Kasumi-1 (cell line): ENCODE results near the gene TMOD1.
"Not testable (repeated sequence)": the region's sequence is repeated elsewhere in the genome, so short reads cannot be mapped to it uniquely, and the experiment has no call there.

Experiments
- DNase-seq, 2 experiments: peaks; one replicate each; lab custom pipeline; 2025; lab: John Stamatoyannopoulos, UW

Gene TMOD1

DNA sequence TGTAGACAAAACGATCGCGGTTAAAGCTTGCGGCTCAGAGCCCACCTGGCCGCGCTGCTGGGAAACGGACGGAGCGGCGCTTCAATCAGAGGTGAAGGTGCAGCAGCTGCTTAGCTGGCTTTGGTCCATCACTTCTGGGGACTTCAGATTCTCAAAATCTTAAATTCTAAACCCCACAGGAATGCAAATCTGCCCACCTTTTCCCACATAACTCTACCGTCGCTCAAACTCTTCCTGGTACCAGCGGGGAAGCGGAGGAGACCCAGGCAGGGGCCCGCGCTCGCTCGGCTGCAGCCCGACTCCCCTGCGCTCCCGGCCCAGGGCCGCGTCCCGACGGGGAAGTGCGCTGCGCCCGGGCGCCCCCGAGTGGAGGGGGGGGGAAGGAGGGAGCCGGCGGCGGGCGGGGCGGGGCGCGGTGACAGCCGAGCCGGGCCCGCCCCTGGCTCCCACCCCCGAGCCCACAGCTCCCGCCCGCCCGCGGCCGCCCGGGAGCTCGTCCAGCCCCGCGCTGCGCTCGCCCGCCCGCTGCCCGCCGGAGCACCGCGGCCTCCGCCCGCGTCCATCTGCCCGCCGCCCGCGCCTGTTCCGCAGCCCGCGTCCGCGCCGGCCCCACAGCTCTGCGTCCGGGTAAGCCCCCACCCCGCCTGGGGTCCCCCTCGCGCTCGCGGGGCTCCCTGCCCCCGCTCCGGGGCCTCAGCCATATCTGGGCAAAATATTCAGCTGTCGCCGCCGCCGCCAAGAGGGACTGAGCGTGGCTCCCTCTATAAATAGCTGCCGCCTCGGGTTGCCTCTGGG, at the start of gene TMOD1:
TSS of gene TMOD1 (plus strand) at position 490 of the 795 bp plus-strand sequence. CDS start 22,523 bp downstream, outside the sequence.
- DNase-seq = peak; percentile 28 to 35

DNA sequence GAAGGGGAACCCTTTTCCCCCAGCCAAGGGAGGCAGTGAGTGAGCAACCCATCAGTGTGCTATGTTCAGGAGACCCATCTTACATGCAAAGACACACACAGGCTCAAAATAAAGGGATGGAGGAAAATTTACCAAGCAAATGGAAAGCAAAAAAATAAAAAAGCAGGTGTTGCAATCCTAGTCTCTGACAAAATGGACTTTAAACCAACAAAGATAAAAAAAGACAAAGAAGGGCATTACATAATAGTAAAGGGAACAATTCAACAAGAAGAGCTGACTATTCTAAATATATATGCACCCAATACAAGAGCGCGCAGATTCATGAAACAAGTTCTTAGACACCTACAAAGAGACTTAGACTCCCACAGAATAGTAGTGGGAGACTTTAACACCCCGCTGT, 47.9 kb upstream of the TMOD1 start:
- DNase-seq = not testable (repeated sequence)

DNA sequence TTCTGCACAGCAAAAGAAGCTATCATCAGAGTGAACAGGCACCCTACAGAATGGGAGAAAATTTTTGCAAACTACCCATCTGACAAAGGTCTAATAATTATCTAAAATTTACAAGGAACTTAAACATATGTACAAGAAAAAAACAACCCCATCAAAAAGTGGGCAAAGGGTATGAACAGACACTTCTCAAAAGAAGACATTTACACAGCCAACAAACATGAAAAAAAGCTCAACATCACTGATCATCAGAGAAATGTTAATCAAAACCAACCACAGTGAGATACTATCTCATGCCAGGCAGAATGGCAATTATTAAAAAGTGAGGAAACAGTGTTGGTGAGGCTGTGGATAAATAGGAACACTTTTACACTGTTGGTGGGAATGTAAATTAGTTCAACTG, 44.6 kb upstream of the TMOD1 start:
- DNase-seq = not testable (repeated sequence)

DNA sequence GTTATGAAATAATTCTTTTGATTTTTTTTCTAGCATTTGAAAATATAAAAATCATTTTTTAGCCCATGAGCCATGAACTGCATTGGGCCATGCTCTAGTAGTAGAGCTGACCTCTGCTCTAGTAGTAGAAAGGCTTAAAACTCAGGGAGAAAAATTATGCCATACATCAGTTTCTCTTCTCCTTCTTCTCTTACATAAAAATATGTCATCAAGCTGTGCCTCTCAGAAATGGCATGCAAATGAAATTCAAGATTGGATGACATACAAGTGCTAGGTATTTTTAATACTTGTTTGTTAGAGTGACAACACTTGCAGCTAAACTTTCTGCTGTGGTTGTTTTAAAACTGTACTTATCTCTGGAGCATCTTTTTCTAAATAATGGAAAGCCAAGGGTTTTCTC, 42.1 kb upstream of the TMOD1 start:
- no peak for DNase-seq

DNA sequence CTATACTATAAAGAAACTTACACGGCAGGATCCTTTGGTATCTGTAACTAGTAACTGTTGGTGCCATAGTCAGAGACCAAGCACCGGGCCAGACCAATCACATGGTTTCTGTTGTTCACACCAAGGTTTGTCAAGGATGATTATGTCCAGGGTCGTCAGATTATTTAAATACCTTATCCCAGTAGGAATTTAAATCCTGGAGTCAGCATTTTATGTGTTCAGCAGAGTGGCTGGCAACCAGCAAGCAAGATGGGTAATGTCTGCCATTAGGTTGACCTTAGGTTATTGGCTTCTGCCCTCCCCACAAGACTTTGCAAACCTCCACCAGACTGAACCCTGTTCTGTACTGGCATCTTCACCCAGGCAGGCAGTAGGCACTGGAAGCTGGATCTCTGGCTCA, 39.3 kb upstream of the TMOD1 start:
- no peak for DNase-seq

DNA sequence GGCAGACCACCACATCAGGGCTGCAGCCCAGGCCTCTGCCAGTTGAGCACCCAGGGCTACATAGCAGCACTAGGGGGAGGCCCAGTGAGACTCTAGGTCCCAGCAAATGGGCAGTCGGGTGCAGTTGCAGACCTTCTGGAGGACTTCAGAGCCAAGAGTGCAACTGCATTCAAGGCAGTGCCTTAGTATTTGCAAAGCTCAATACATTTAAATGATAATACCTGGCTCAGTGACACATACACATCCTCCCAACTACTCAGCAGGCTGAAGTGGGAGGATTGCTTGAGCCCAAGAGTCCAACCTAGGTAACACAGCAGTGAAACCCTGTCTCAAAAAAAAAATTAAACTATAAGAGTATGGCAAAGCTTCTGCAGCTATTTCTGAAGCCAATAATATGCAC, 38.6 kb upstream of the TMOD1 start:
- no peak for DNase-seq

DNA sequence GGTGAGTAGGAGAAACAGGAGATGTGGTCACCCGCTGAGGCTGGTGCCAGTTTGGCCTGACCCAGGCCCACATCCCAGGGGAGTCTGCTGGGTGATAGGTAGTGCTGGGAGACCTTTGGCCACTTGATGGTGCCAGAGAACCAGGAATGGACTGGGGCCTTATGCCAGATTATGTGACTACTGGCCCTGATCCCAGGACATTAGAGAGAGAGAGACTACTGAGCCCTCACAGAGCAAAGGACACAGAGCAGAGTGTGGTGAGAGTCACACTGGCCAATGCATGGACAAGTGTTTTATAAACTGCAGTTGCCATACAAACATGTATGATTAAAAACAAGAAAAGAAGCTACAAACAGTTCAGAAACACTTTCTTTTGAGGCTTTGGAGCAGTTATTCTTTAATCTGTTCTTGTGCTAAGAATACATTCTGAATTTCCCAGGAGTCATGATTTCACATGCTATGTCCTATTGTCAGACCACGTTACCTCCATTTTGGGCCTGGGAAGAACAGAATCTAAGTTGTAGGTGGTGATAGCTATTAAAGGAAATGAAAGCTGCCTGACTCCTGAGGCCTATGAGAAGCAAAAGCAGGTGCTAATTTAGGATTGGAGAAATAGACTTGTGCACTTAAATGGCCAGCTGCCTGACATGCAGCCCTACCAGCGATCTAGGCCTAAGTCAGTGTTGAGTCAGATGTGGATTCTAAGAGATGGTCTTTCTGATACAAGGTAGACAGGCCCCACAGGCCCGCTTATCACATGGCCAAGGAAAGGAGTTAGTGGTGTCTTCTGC, 32.6 kb upstream of the TMOD1 start:
- peak; percentile 43 to 53 for DNase-seq

DNA sequence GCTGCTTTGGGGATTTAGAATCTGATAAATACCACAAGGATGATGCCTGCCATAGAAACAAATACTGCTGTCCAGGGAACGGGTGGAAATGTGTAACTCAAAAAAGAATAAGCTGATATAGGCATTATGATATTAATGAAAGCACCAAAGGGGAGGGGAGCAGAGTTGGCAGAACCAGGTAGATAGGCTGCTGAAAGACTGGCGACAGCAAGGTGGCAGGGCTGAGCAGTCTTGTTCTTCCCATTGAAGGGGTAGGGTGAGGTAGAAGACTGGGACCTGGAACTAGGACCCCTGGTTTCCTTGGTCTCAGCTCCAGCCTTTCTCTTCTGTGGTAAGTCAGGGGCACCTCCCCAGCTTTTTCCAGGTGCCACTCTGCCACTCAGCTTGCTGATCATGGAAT, 31.4 kb upstream of the TMOD1 start:
- no peak for DNase-seq

DNA sequence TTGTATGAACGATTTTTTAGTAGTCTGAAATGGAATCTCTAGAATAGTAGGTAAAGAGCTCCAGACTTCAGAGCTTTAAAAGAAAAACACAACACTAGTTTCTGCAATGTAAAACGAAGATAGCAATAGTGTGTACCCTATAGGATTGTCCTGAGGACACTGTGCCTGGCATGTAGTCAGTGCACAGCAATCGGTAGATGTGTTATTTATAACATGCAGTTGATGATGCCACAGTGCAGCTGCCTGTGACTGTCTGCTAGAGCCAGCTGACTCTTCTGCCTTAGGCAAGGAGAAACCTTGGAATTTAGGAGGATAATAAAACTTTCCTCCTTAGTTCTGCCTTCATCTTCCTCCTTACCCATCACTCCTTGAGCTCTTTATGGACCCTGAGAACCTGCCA, 27.7 kb upstream of the TMOD1 start:
- DNase-seq = no peak

DNA sequence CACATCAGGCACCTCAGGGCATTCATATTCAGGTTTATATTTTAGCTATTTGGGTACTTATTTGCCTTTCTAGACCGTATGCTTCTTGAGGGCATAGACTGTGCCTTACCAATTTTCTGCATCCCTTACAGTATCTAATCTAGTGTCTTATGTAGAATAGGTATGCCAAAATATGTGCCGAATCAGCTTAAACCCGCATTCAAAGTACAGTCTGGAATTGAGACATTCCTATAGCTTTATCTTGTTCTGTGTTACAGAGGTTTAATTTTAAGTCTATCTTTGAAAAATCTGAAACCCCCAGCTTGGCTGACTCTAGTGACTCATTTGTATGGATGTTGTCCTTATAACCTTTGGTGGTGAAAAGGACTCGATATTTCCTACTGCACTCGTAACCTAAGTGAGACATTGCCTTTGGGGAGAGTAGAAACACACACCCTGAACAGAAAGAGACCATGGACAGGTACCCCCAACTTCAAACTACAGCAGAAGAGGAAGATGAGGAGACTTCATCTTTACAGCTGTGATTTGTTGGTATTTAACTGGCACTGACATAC, 27.0 kb upstream of the TMOD1 start:
- DNase-seq = no peak

DNA sequence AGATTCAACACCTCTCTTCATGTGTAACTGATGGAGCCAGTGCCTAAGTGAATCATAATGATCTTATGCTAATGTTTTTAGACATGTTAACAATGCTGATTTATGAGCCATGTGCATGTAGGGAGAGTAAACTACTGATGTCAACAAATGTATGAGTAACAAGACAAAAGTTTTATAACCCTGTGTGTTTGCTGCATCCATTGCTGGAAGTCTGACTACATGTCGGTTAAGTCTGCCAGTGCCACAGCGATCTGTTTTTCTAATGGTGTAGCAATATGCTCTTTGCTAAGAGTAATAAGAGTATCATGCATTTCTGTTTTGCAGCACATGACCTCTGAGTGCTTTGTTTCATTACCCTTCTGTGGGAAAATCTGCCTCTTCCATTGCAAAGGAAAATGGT, 26.4 kb upstream of the TMOD1 start:
- no peak for DNase-seq

DNA sequence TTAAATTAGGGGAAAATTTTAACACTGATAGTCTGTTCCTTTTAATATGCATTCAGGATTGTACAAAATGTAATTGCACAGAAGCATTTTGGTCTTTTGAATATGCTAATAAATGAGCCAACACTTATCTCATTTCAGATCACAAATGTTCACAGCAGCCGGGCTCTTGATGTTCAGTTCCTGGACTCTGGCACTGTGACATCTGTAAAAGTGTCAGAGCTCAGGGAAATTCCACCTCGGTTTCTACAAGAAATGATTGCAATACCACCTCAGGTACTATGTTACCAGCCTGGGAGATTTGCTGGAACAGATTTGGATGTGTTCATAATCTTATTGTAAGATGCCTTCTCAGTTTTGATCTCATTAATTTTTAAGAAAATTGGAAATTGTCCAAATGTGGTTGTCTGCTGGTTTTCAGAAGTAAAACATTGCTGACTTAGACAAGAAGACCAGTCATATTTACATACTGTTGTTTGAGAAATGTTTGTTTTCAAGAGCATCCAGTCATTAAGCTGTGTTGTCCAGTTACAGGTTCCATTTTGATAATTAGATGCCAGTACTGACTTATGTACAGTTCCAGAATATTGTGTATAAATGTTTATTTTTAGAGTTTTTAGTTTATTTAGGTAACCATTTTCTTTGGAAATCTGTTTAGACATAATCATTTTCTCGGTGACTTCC, 23.0 kb upstream of the TMOD1 start:
- DNase-seq = no peak

DNA sequence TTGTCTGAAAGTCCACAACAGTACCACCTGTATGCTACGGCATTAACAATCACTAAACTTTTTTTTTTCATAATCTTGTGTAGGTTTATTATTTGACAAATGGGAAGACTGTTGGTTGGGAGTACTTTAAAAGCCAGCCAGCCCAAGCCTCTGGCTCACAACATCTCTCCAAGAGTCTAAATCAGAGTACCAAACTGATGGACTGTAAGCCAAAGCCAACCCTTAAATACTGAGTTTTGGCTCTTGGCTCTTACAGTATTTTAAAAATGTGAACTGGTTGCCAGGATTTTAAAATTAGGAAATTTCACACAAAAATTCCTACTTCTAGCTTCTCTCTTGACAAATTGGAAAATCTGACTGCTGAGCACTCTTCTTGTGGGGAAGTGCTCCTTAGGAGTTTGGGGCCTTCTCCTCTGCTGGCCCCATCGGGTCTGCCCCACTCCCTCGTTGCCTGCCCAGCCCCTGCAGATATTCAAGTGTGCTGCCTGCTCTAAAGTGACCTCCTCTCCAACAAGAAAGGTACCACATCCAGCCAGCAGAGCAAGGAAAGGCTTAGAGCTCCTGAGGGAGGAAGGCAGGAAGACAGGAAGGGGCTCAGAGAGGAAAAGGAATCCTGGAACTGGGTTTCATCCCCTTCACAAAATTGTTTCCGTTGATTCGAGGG, 21.8 kb upstream of the TMOD1 start:
- DNase-seq = no peak

DNA sequence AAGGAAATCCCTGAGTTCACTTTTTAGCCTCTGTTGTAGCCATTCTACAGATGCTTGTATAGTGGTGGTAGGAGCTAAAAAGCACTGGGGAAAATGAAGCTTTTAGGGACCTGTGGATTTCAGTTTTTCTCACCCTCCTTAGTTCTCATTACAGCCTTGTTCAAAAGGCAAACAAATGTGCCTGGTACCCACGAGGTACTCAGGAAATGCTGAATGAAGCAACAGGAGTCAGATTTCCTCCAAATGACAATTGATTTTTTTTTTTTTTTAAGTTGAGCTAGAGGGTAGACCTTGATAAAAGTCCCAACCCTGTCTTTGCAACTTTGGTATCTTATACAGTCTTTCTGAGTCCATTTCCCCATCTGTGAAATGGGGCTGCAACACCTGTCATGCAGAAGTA, 21.3 kb upstream of the TMOD1 start:
- DNase-seq = no peak

DNA sequence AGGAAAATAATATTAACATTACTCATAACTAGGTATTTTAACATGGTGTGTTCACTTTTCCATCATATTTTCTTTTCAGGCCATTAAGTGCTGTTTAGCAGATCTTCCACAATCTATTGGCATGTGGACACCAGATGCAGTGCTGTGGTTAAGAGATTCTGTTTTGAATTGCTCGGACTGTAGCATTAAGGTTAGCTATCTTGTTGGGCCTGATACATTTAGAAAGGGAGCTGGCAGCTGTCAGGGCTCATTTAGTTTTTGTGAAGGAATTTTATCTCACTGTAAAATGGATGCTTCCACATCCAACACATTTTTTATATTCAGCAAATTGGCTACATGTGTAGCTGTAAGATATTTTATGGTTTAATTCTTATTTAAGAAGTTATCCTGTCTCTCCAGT, 20.7 kb upstream of the TMOD1 start:
- DNase-seq = no peak

DNA sequence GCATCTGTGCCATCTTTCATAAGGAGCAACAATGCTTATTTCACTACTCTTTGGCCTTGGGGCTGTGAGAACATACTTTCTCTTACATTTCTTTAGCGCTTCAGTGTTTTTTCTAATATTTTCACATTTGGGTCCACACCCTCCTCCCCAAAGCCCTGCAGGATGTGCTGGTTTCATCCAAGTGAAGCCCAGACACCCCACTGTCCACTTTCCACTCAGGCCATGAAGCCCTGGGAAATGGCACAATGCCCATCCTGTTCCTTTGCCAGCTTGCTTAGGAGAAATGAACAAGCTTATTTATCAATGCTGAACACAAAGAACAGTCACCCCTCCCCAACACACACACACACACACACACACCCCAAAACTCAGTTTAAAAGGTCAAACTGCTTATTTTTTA, 17.3 kb upstream of the TMOD1 start:
- no peak for DNase-seq

DNA sequence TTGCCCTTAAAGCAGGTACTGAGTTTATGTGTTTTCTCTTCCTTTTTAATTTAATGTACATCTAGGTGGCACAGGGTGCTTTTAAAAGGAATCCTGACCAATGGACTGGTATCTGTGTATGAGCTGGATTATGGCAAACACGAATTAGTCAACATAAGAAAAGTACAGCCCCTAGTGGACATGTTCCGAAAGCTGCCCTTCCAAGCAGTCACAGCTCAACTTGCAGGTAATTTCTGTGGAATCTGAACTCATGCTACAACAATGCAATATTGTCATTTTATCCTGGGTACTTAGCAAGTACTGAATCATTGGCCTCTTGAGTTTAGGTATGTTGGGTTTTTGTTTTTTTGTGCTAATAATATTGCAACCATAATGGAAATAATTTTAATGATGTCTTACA, 14.4 kb upstream of the TMOD1 start:
- DNase-seq = peak in 1 of 2 experiments; percentile 14

DNA sequence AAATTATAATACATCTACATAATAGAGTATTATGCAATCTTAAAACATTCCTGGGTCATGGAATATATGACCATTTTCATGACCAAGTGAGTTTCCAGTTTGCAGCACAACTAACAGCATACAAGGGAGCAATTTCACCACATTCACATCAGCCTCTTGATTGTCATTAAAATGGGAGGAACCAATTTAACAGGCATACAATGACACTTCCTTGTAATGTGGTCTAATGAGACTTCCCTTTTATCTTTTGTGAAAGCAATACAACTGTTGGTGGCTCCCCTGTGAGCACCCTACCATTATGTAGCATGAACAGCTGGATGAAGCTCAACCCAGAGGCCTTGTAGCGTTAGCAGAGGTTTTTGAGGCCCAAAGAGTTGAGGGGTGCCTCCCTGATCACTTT, 13.6 kb upstream of the TMOD1 start:
- DNase-seq = peak; percentile 28 to 42

DNA sequence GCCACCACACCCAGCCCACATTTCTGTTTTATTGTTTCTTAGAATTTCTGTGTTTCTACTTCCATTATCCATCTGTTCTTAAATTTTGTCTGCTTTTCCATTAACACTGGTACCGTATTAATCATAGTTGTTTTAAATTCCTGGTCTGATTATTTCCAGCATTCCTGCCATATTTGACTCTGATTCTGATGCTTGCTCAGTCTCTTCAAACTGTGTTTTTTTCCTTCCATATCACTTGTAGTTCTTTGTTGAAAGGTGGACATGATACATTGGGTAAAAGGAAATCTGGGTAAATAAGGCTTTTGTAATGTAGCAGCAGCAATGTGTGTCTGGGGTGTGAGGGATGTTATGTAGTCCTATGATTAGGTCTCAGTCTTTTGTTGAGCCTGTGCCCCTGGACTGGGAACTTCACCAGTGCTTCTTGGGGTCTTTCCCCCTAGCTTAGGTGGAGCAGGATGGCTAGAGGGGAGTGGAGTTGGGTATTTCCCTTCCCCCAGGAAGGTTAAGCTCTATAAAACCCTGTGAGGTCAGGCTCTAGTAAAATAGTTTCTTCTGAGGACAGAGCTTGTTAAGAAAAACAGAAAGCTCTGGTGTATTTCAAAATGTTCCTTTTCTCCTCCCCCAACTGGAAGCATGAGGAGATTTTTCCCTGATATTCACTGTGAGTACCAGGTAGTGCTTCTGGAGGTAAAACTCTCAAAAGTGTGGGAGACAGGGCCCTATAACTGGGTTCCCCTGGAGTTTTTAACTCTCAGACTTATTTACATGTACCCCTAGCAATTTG, 10.1 kb upstream of the TMOD1 start:
- DNase-seq = no peak

DNA sequence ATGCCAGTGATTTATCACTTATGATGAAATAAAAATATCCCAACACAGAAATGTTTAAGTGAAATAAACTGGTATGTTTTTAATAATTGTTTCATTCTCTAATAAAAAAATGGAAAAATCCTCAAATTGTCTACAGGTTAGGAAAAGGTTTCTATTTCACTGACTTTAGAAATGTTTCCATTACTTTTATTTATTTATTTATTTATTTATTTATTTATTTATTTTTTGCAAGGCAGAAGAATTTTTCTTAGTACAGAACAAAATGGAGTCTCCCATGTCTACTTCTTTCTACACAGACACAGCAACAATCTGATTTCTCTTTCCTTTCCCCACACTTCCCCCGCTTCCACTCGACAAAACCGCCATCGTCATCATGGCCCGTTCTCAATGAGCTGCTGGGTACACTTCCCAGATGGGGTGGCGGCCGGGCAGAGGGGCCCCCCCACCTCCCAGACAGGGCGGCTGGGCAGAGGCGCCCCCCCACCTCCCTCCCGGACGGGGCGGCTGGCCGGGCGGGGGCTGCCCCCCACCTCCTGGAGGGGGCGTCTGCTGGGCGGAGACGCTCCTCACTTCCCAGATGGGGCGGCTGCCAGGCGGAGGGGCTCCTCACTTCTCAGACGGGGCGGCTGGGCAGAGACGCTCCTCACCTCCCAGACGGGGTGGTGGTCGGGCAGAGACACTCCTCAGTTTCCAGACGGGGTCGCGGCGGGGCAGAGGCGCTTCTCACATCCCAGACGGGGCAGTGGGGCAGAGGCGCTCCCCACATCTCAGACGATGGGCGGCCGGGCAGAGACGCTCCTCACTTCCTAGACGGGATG, 3.7 kb upstream of the TMOD1 start:
- DNase-seq = not testable (repeated sequence)
